SU-DHL-6 (cell line): ENCODE measurements around the gene ERC1.

ENCODE experiments used
- H2AFZ ChIP-seq: fragments of 200-600 bp; sonication (generic); 2 replicates; pipeline ENCODE4 v1.6.1; 2014; ENCODE audit warnings: low read depth, mild to moderate bottlenecking, moderate library complexity, mixed read lengths, antibody characterized with exemption, low read length; ENCODE audit not compliant: severe bottlenecking
- H3F3A ChIP-seq: fragments of 200-600 bp; shearing (Covaris generic); 2 replicates; pipeline ENCODE4 v1.6.0; 2016; ENCODE audit warnings: antibody characterized with exemption, mild to moderate bottlenecking; ENCODE audit not compliant: insufficient read depth
- H3K27ac ChIP-seq: fragments of 200-600 bp; sonication (generic); 2 replicates; pipeline ENCODE4 v1.5.1; 2016; ENCODE audit warnings: low read depth, mild to moderate bottlenecking, low read length, moderate library complexity, mixed read lengths
- H3K27me3 ChIP-seq: fragments of 200-600 bp; sonication (generic), shearing (Covaris generic); 2 replicates; pipeline ENCODE4 v1.6.0; 2014; ENCODE audit warnings: mild to moderate bottlenecking, low read length
- H3K36me3 ChIP-seq: fragments of 200-600 bp; sonication (generic); 2 replicates; pipeline ENCODE4 v1.6.1; 2014; ENCODE audit warnings: mild to moderate bottlenecking, low read length, mixed read lengths
- H3K4me2 ChIP-seq: fragments of 300-600, 200-600 bp; shearing (Covaris generic), sonication (generic); 2 replicates; pipeline ENCODE4 v1.6.0; 2014; ENCODE audit warnings: low read length, low read depth, mild to moderate bottlenecking; ENCODE audit not compliant: poor library complexity, severe bottlenecking
- H3K4me3 ChIP-seq: fragments of 200-600 bp; sonication (generic); 2 replicates; pipeline ENCODE4 v1.5.1; 2014; ENCODE audit warnings: antibody characterized with exemption, low read length, mild to moderate bottlenecking, mixed read lengths; ENCODE audit not compliant: insufficient read depth, poor library complexity, severe bottlenecking
- H3K79me2 ChIP-seq: fragments of 200-600 bp; sonication (generic); 2 replicates; pipeline ENCODE4 v1.6.1; 2014; ENCODE audit warnings: mild to moderate bottlenecking, low read length, moderate library complexity; ENCODE audit not compliant: insufficient read depth
- H3K9ac ChIP-seq: fragments of 200-600 bp; sonication (generic); 2 replicates; pipeline ENCODE4 v1.7.0; 2014; ENCODE audit warnings: mild to moderate bottlenecking, low read length
- H3K9me2 ChIP-seq: fragments of 200-600 bp; sonication (generic); replicated peaks from 2 replicates; pipeline ENCODE4 v1.6.1; 2014; ENCODE audit warnings: low read length; ENCODE audit not compliant: insufficient read depth
- H3K9me3 ChIP-seq: fragments of 200-600 bp; sonication (generic); 2 replicates; pipeline ENCODE4 v1.6.1; 2014; ENCODE audit warnings: low read length, mixed read lengths; ENCODE audit not compliant: insufficient read depth
- H4K20me1 ChIP-seq: fragments of 200-600 bp; sonication (generic); 2 replicates; pipeline ENCODE4 v1.6.1; 2014; ENCODE audit warnings: low read depth, mild to moderate bottlenecking, antibody characterized with exemption, low read length, moderate library complexity, mixed read lengths
- EZH2phosphoT487 ChIP-seq: fragments of 200-600 bp; sonication (generic), shearing (Covaris generic); conservative IDR thresholded peaks from 2 replicates; pipeline ENCODE4 v1.6.1; 2018; ENCODE audit warnings: mild to moderate bottlenecking, antibody characterized with exemption, low read length, moderate library complexity, mixed read lengths
- TF ChIP-seq, protein P1 (sequence below): fragments of 200-600 bp; sonication (generic); IDR thresholded peaks from one replicate; pipeline ENCODE4 v1.5.1; 2017; ENCODE audit warnings: antibody characterized with exemption, mild to moderate bottlenecking, low read length, moderate library complexity; ENCODE audit not compliant: insufficient read depth, poor library complexity, severe bottlenecking

The ERC1 gene

DNA sequence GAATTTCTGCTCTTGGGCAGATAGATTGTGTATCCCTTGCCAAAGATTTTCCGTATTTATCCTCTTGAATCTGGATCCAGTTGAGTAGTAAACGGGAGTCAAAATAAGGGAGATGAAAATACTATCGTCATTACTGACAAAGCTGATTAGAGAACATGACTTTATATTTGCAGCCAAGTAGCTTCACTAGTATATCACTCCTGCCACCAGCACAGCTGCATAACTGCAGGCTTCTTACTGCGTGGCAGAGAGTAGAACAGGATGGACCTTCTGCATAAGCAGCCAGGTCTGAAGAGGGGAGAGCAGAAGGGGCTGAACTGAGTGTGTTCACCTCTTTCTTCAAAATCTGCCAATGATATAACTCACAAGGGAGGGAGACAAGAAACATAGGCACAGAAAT is 319.6 kb downstream of the ERC1 start:
- Histone ChIP-seq H2AFZ (no peak overlapping the region), H3F3A (peaks cover 6% of the 10 kb centered on the region; the same call in 1 of the 2 replicates), H3K79me2 (no peaks in the 10 kb centered on the region)

DNA sequence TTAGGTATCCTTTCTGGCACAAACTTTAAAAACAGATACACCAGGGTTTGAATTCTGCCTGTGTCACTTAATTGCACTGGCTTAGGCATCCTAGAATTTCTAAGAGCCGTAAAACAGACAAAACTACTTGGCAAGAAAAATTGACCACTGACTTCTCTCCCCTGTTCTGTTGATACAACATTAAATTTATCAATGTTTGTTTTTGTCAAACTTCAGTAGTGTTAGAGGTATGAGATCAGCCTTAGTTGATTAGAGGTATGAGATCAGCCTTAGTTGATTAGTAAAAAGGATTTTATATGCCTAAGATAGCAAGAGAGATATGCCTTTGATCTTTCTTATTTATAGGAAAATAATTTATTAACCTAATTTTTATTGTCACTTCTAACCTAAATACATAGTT is 320.1 kb downstream of the ERC1 start:
- H3K9me3 ChIP-seq: 0 out of 2 replicates have a peak, but pooled peaks cover 6% of the 10 kb centered on the region
- no peaks in the 10 kb centered on the region for H3K79me2 ChIP-seq
- peaks cover 15% of the 10 kb centered on the region for H3K36me3 ChIP-seq
- H2AFZ ChIP-seq: no peak overlapping the region
- H3K27me3 ChIP-seq: no peaks in the 10 kb centered on the region
- H3K9ac ChIP-seq: no peak overlapping the region
- peaks cover 11% of the 10 kb centered on the region; the same call in 1 of the 2 replicates for H3F3A ChIP-seq
- no peak overlapping the region for H3K4me2 ChIP-seq
- H3K27ac ChIP-seq: no peak overlapping the region
- H4K20me1 ChIP-seq: 0 out of 2 replicates have a peak, but pooled peaks cover 3% of the 10 kb centered on the region
- TF ChIP-seq, protein P1, sequence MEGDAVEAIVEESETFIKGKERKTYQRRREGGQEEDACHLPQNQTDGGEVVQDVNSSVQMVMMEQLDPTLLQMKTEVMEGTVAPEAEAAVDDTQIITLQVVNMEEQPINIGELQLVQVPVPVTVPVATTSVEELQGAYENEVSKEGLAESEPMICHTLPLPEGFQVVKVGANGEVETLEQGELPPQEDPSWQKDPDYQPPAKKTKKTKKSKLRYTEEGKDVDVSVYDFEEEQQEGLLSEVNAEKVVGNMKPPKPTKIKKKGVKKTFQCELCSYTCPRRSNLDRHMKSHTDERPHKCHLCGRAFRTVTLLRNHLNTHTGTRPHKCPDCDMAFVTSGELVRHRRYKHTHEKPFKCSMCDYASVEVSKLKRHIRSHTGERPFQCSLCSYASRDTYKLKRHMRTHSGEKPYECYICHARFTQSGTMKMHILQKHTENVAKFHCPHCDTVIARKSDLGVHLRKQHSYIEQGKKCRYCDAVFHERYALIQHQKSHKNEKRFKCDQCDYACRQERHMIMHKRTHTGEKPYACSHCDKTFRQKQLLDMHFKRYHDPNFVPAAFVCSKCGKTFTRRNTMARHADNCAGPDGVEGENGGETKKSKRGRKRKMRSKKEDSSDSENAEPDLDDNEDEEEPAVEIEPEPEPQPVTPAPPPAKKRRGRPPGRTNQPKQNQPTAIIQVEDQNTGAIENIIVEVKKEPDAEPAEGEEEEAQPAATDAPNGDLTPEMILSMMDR: no peak
- TF ChIP-seq EZH2phosphoT487: no peak
- H3K4me3 ChIP-seq: no peak overlapping the region
- no peaks in the 10 kb centered on the region for H3K9me2 ChIP-seq

More for the DNA sequence above, 319.6 kb downstream of the ERC1 start:
- H3K4me3 ChIP-seq: no peak overlapping the region
- H3K27me3 ChIP-seq: no peaks in the 10 kb centered on the region
- H3K9ac ChIP-seq: no peak overlapping the region
- no peak overlapping the region for H3K4me2 ChIP-seq
- no peaks in the 10 kb centered on the region for H3K9me2 ChIP-seq
- H3K27ac ChIP-seq: no peak overlapping the region
- TF ChIP-seq EZH2phosphoT487: no peak
- TF ChIP-seq, protein P1: no peak
- H4K20me1 ChIP-seq: 0 out of 2 replicates have a peak, but pooled peaks cover 3% of the 10 kb centered on the region
- peaks cover 15% of the 10 kb centered on the region for H3K36me3 ChIP-seq
- H3K9me3 ChIP-seq: 0 out of 2 replicates have a peak, but pooled peaks cover 6% of the 10 kb centered on the region

DNA sequence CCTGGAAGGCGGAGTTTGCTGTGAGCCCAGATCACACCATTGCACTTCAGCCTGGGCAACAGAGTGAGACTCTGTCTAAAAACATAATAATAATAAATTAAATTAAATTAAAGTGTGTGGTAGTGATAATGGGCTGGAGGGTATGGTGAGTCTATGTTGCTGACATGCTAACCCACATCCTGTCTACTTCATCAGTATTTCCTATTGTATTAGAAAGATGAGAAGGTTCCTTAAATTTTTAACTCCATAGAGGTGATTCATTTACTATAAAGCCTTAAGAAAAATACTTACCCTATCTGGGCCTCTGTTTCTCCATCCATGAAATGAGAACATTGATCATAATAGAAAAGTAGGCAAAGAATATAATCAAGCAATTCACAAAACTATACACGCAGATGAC is 322.9 kb downstream of the ERC1 start:
- Histone ChIP-seq H3K27me3 (no peaks in the 10 kb centered on the region), H3K9me3 (0 out of 2 replicates have a peak, but pooled peaks cover 6% of the 10 kb centered on the region), H3K4me3 (no peak overlapping the region), H4K20me1 (no peaks in the 10 kb centered on the region), H3F3A (peaks cover 12% of the 10 kb centered on the region; the same call in 1 of the 2 replicates), H3K9ac (no peak overlapping the region), H3K9me2 (no peaks in the 10 kb centered on the region), H3K36me3 (peaks cover 12% of the 10 kb centered on the region), H3K27ac (no peak overlapping the region), H3K79me2 (no peaks in the 10 kb centered on the region), H3K4me2 (no peak overlapping the region), H2AFZ (no peak overlapping the region)
- no peak for TF ChIP-seq EZH2phosphoT487
- TF ChIP-seq, protein P1: no peak
